Measurements from ENCODE around the gene RAI1.
A peak's percentile ranks its signal among the peaks of the same experiment; 100 is the strongest.
"Not testable (repeated sequence)": the region's sequence is repeated elsewhere in the genome, so short reads cannot be mapped to it uniquely, and the experiment has no call there.

Gene RAI1

GRCh38 chr17:17806611-17807274, 125.5 kb downstream of the RAI1 start:
- H3K4me3 ChIP-seq (ENCODE audit: low read depth, low read length): no peak overlapping the region
- DNase-seq (ENCODE audit: low read depth): no peak
- no peak for TF ChIP-seq CTCF (IDR thresholded peaks at IDR 0.05; ENCODE audit: control insufficient read depth, extremely low read depth, insufficient read depth)

GRCh38 chr17:17807440-17807839, 126.2 kb downstream of the RAI1 start:
- no peak for TF ChIP-seq CTCF (IDR thresholded peaks at IDR 0.05; ENCODE audit: control insufficient read depth, extremely low read depth, insufficient read depth)
- DNase-seq (ENCODE audit: low read depth): no peak
- no peak overlapping the region for H3K4me3 ChIP-seq (ENCODE audit: low read depth, low read length)

- DNase-seq (ENCODE audit: low read depth); H3K4me3 ChIP-seq (ENCODE audit: low read depth, low read length): not testable (repeated sequence)
These were observed 126.9 kb downstream of the RAI1 start for GRCh38 chr17:17808200-17808599.

GRCh38 chr17:17808706-17809432, 127.6 kb downstream of the RAI1 start:
- no peak for DNase-seq (ENCODE audit: low read depth)
- no peak for TF ChIP-seq CTCF (IDR thresholded peaks at IDR 0.05; ENCODE audit: control insufficient read depth, extremely low read depth, insufficient read depth)
- H3K4me3 ChIP-seq (ENCODE audit: low read depth, low read length): no peak overlapping the region

GRCh38 chr17:17809531-17810083, 128.3 kb downstream of the RAI1 start:
- no peak for DNase-seq (ENCODE audit: low read depth)
- no peak overlapping the region for H3K4me3 ChIP-seq (ENCODE audit: low read depth, low read length)
- TF ChIP-seq CTCF (IDR thresholded peaks at IDR 0.05; ENCODE audit: control insufficient read depth, extremely low read depth, insufficient read depth): no peak

- no peak for DNase-seq (ENCODE audit: low read depth)
- TF ChIP-seq CTCF (IDR thresholded peaks at IDR 0.05; ENCODE audit: control insufficient read depth, extremely low read depth, insufficient read depth): no peak
- peak overlapping the region; percentile 25 for H3K4me3 ChIP-seq (ENCODE audit: low read depth, low read length)
These were observed 129.0 kb downstream of the RAI1 start for GRCh38 chr17:17810084-17810894.

GRCh38 chr17:17810895-17811248, 129.6 kb downstream of the RAI1 start:
- peak overlapping the region; percentile 25; the same call in 1 of the 2 replicates for H3K4me3 ChIP-seq (ENCODE audit: low read depth, low read length)
- DNase-seq (ENCODE audit: low read depth): no peak
- TF ChIP-seq CTCF (IDR thresholded peaks at IDR 0.05; ENCODE audit: control insufficient read depth, extremely low read depth, insufficient read depth): no peak
